Endothelial cell of umbilical vein (primary cell): ENCODE data around the gene REPS2. TPM values are rescaled to one million over a fixed set of nuclear protein-coding genes. Genes with fewer than 3 reads are reported as not detected.

ENCODE experiments used
- BruUV-seq: library from RNA; stranded (reverse); fragments of 400-500 nt; replicated peaks from 2 replicates; lab custom pipeline; 2021; lab: Mats Ljungman, UMichigan
- CTCF ChIA-PET: fragments of 300-600, 350-600 bp; sonication (Branson Sonifier 250); formaldehyde crosslinking; loops from one replicate; lab custom pipeline; 2021; ENCODE audit warnings: antibody characterized with exemption, inconsistent platforms; lab: Charles Lee
- POLR2A ChIA-PET: fragments of 300-600, 350-600 bp; sonication (Branson Sonifier 250); formaldehyde crosslinking; loops from one replicate; lab custom pipeline; 2021; ENCODE audit warnings: antibody characterized with exemption, inconsistent platforms; lab: Charles Lee
- DNase-seq: peaks from one replicate; pipeline ENCODE4 v3.0.0-alpha.2; 2011; ENCODE audit warnings: low read depth, low spot score
- FAIRE-seq: peaks from 2 replicates; lab custom pipeline; 2011; peaks lifted over from hg19 to GRCh38; lab: Jason Lieb, UNC
- H2AFZ ChIP-seq: 2 replicates; pipeline ENCODE4 v1.6.0; 2012; ENCODE audit warnings: low read depth, low read length, control low read depth, inconsistent platforms
- H3K27ac ChIP-seq: 2 replicates; pipeline ENCODE4 v1.5.1; 2011; ENCODE audit warnings: low read depth, mild to moderate bottlenecking, control low read depth, low read length, moderate library complexity; ENCODE audit not compliant: insufficient read depth
- H3K27me3 ChIP-seq, 2 experiments: 2 replicates each; pipeline versions ENCODE4 v1.6.0 to v1.6.1; 2011; ENCODE audit warnings: low read length in 2 of 2, mixed read lengths in 1 of 2; ENCODE audit not compliant: control insufficient read depth in 2 of 2, insufficient read depth in 2 of 2
- H3K36me3 ChIP-seq, 2 experiments: 2 replicates in 1 of 2; 3 replicates in 1 of 2; pipeline ENCODE4 v1.5.1; 2011; ENCODE audit warnings: low read length in 2 of 2, mild to moderate bottlenecking in 1 of 2, moderate library complexity in 1 of 2; ENCODE audit not compliant: control insufficient read depth in 2 of 2, insufficient read depth in 2 of 2; ENCODE audit errors: extremely low read depth in 1 of 2
- H3K4me1 ChIP-seq: 3 replicates; pipeline ENCODE4 v1.5.1; 2011; ENCODE audit warnings: mild to moderate bottlenecking, low read length; ENCODE audit not compliant: control insufficient read depth, insufficient read depth; ENCODE audit errors: extremely low read depth
- H3K4me2 ChIP-seq: 2 replicates; pipeline ENCODE4 v1.6.1; 2011; ENCODE audit warnings: low read length, control low read depth, mixed read lengths; ENCODE audit not compliant: insufficient read depth
- H3K4me3 ChIP-seq, 3 experiments: fragments of 200-600 bp in 1 of 3; sonication (generic), shearing (Covaris generic) in 1 of 3; replicated peaks in 1 of 3; 2 replicates each; pipeline ENCODE4 v1.5.1; 2011 to 2016; ENCODE audit warnings: control low read depth in 3 of 3, low read length in 3 of 3, mild to moderate bottlenecking in 2 of 3, inconsistent platforms in 1 of 3, low read depth in 1 of 3, moderate library complexity in 1 of 3; ENCODE audit not compliant: insufficient read depth in 1 of 3
- H3K79me2 ChIP-seq: 2 replicates; pipeline ENCODE4 v1.6.0; 2012; ENCODE audit warnings: low read length, inconsistent platforms; ENCODE audit not compliant: control insufficient read depth, insufficient read depth
- H3K9ac ChIP-seq: replicated peaks from 2 replicates; pipeline ENCODE3; 2011; ENCODE audit warnings: low read length, control low read depth; ENCODE audit not compliant: insufficient read depth; ENCODE audit errors: extremely low read depth
- H3K9me1 ChIP-seq: replicated peaks from 3 replicates; pipeline ENCODE4 v1.6.0; 2011; ENCODE audit warnings: mild to moderate bottlenecking, low read length; ENCODE audit not compliant: control insufficient read depth, insufficient read depth; ENCODE audit errors: extremely low read depth
- H3K9me3 ChIP-seq: replicated peaks from 2 replicates; pipeline ENCODE4 v1.5.1; 2012; ENCODE audit warnings: low read length, inconsistent platforms; ENCODE audit not compliant: control insufficient read depth, insufficient read depth
- H4K20me1 ChIP-seq: replicated peaks from 2 replicates; pipeline ENCODE3; 2011; ENCODE audit warnings: mild to moderate bottlenecking, low read length; ENCODE audit not compliant: control insufficient read depth, insufficient read depth; ENCODE audit errors: extremely low read depth
- EZH2 ChIP-seq: IDR thresholded peaks from 2 replicates; pipeline ENCODE4 v1.6.1; 2012; ENCODE audit warnings: borderline replicate concordance, low read depth, mild to moderate bottlenecking, moderate library complexity, low read length, inconsistent platforms; ENCODE audit not compliant: severe bottlenecking
- FOS ChIP-seq: IDR thresholded peaks from 2 replicates; pipeline ENCODE4 v1.6.1; 2011; ENCODE audit warnings: mild to moderate bottlenecking, low read length, moderate library complexity, borderline replicate concordance; ENCODE audit not compliant: insufficient read depth
- GATA2 ChIP-seq: IDR thresholded peaks from 2 replicates; pipeline ENCODE4 v1.7.0; 2011; ENCODE audit warnings: low read depth, mild to moderate bottlenecking, moderate library complexity, mixed read lengths, low read length; ENCODE audit not compliant: insufficient read length, insufficient read depth
- JUN ChIP-seq: IDR thresholded peaks from 2 replicates; pipeline ENCODE4 v1.6.1; 2011; ENCODE audit warnings: borderline replicate concordance, low read depth; ENCODE audit not compliant: insufficient read length, insufficient read depth
- MYC ChIP-seq: IDR thresholded peaks from one replicate; pipeline ENCODE4 v1.6.1; 2011; ENCODE audit warnings: mild to moderate bottlenecking, low read depth, low read length
- POLR2A ChIP-seq: IDR thresholded peaks from 2 replicates; pipeline ENCODE4 v1.6.1; 2012; ENCODE audit warnings: low read depth, mild to moderate bottlenecking, control low read depth, low read length
- POLR2AphosphoS5 ChIP-seq: IDR thresholded peaks from 2 replicates; pipeline ENCODE4 v1.6.1; 2012; ENCODE audit warnings: low read depth, mild to moderate bottlenecking, control low read depth, low read length, moderate library complexity; ENCODE audit not compliant: insufficient read depth
- dilution Hi-C: fragments of 300-500 bp; cut with MboI; formaldehyde crosslinking; loops from one replicate; pipeline ENCODE4 v1.15.0; 2019; ENCODE audit warnings: low sequenced_read_pairs; ENCODE audit not compliant: extremely low pct_ligation_motif_present
- intact Hi-C: fragments of 100-400 bp; cut with micrococcal nuclease; formaldehyde crosslinking; loops from one replicate; pipeline ENCODE4 v1.10.0; 2022
- polyA plus RNA-seq, 4 experiments: library from polyadenylated mRNA; depleted of rRNA in 3 of 4; stranded (reverse) in 3 of 4; unstranded in 1 of 4; fragments of >200 nt; gene quantifications; 2 replicates each; pipeline versions ENCODE4 v1.2.1 to v1.2.3, GENCODE V29; 2011 to 2012; ENCODE audit warnings: missing spikeins in 1 of 4
- total RNA-seq: library from RNA; stranded (reverse); gene quantifications from 2 replicates; pipeline ENCODE4 v1.2.3, GENCODE V29; 2021
- TF ChIP-seq, protein P1 (sequence below): IDR thresholded peaks from 2 replicates; pipeline ENCODE4 v1.6.1; 2011; ENCODE audit not compliant: insufficient read depth, insufficient read length
- TF ChIP-seq, protein P2 (sequence below), 2 donors: IDR thresholded peaks; 1 replicate in 1 of 2; 2 replicates in 1 of 2; pipeline ENCODE4 v1.5.1; 2011; ENCODE audit warnings: low read length in 2 of 2, mild to moderate bottlenecking in 2 of 2, moderate library complexity in 2 of 2, control low read depth in 1 of 2, inconsistent platforms in 1 of 2, low read depth in 1 of 2; ENCODE audit not compliant: insufficient read depth in 1 of 2; ENCODE audit errors: extremely low read depth in 1 of 2

REPS2 gene
- total and polyA plus RNA-seq, 2 donors (not counting 3 experiments of a cell fraction or from before 2014, with no cell fraction given), result 0.91 to 2.6 TPM

DNA sequence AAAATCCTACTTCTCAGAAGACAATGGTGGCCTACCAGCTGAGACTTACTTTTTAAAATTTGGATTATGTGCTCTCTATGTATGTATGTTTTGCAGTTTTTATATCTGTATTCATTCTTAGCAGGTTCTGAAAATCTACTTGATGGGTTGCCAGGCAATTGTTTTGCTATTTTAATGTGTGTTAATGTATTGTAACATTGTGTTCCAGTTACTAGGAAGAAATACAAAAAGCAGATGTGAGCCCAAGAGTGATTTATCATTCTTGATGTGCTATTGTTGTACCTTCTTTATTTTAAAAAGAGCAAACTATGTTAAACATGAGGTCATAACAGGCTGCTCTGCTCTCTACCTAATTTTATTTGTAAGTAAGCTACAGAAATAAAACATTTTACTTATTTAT, 81.9 kb downstream of the REPS2 start:
- Histone ChIP-seq H3K9ac (no peak overlapping the region), H3K27me3 (no peaks in the 10 kb centered on the region), H3K4me2 (no peak overlapping the region), H2AFZ (no peak overlapping the region), H3K4me1 (peaks cover 14% of the 10 kb centered on the region), H3K36me3 (no peaks in the 10 kb centered on the region), H3K27ac (no peak overlapping the region), H3K9me1 (no peaks in the 10 kb centered on the region), H3K9me3 (no peaks in the 10 kb centered on the region), H4K20me1 (no peaks in the 10 kb centered on the region), H3K79me2 (no peaks in the 10 kb centered on the region), H3K4me3 (no peak overlapping the region)
- ChIA-PET POLR2A (no interaction called here), CTCF (interaction anchor here (1.0 kb wide), 1 partner anchor 35 kb away, joined by 3 read pairs; no protein-coding TSS in a partner anchor)
- dilution Hi-C loops (no loop called here), intact Hi-C loops (no loop called here)
- DNase-seq (no peak), FAIRE-seq (peak; percentile 35)
- BruUV-seq, result no TSS peak
- TF ChIP-seq POLR2A (no peak), GATA2 (no peak), JUN (no peak), MYC (no peak), FOS (no peak), POLR2AphosphoS5 (no peak), EZH2 (no peak)
- TF ChIP-seq, protein P1, sequence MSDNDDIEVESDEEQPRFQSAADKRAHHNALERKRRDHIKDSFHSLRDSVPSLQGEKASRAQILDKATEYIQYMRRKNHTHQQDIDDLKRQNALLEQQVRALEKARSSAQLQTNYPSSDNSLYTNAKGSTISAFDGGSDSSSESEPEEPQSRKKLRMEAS, result no peak
- TF ChIP-seq, protein P2, sequence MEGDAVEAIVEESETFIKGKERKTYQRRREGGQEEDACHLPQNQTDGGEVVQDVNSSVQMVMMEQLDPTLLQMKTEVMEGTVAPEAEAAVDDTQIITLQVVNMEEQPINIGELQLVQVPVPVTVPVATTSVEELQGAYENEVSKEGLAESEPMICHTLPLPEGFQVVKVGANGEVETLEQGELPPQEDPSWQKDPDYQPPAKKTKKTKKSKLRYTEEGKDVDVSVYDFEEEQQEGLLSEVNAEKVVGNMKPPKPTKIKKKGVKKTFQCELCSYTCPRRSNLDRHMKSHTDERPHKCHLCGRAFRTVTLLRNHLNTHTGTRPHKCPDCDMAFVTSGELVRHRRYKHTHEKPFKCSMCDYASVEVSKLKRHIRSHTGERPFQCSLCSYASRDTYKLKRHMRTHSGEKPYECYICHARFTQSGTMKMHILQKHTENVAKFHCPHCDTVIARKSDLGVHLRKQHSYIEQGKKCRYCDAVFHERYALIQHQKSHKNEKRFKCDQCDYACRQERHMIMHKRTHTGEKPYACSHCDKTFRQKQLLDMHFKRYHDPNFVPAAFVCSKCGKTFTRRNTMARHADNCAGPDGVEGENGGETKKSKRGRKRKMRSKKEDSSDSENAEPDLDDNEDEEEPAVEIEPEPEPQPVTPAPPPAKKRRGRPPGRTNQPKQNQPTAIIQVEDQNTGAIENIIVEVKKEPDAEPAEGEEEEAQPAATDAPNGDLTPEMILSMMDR (IDR thresholded peaks at IDR 0.05; ENCODE audit: extremely low read depth in 1 of 2, insufficient read depth in 1 of 2, low read depth in 1 of 2, low read length in 2 of 2), result no peak
